Suprapubic skin (tissue), 4 donors: Measurements from ENCODE around the gene PIP5K1B.

ENCODE experiments used
- CTCF ChIP-seq, 2 donors: fragments of 200-600 bp in 1 of 2; fragments of 450-650 bp in 1 of 2; sonication (generic) in 1 of 2; IDR thresholded peaks; one replicate each; pipeline ENCODE4 v1.5.1; 2016 to 2019; ENCODE audit warnings: antibody characterized with exemption in 2 of 2, mild to moderate bottlenecking in 1 of 2, moderate library complexity in 1 of 2
- EP300 ChIP-seq: sonication (generic); formaldehyde crosslinking; IDR thresholded peaks from one replicate; pipeline ENCODE4 v1.6.1; 2017; ENCODE audit warnings: antibody characterized with exemption
- POLR2A ChIP-seq, 2 donors: fragments of 450-650 bp; IDR thresholded peaks; one replicate each; pipeline ENCODE4 v1.6.1; 2017; ENCODE audit warnings: antibody characterized with exemption in 2 of 2, mild to moderate bottlenecking in 2 of 2, moderate library complexity in 2 of 2
- POLR2AphosphoS5 ChIP-seq, 3 donors: sonication (generic); formaldehyde crosslinking; IDR thresholded peaks; one replicate each; pipeline ENCODE4 v1.6.1; 2017; ENCODE audit warnings: antibody characterized with exemption in 3 of 3

DNA sequence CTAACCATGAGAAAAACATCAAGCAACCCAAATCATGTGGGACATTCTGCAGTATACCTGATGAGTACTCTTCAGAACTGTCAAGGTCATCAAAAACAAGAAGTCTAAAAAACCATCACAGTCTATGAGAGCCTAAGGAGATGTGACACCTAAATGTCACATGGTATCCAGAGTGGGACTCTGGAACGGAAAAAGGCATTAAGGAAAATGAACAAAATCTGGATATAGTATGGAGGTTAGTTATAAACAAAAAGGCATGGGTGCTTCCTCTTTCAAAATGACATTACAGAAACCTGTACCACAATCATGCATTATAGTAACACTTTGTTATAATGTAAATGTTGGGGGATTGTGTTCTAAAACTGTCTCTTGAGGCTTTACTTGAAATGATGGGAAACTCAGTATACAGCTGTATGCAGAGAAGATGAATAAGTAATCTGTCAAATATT, 261.5 kb downstream of the PIP5K1B start:
- TF ChIP-seq CTCF (IDR thresholded peaks at IDR 0.05) (no peak), POLR2A (IDR thresholded peaks at IDR 0.05) (no peak), POLR2AphosphoS5 (IDR thresholded peaks at IDR 0.05) (no peak), EP300 (no peak)
